ENCODE data around the gene HMGN1. TPM values are rescaled to one million over a fixed set of nuclear protein-coding genes. Genes with fewer than 3 reads are reported as not detected.

The HMGN1 gene
- total RNA-seq, 1 donor from 2014 or later, result 154 TPM

DNA sequence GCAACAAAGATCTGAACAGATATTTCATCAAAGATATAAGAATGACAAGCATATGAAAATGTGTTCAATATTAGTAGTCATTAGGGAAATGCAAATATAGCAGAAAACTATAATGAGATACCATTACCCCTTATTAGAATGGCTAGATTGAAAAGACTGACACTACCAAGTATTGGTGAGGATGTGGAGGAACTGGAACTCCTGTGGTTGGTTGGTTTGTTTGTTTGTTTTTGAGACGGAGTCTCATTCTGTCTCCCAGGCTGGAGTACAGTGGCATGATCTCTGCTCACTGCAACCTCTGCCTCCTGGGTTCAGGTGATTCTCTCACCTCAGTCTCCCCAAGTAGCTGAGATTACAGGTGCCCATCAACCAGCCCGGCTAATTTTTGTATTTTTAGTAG is 18.9 kb upstream of the HMGN1 start:
- DNase-seq, result no peak

DNA sequence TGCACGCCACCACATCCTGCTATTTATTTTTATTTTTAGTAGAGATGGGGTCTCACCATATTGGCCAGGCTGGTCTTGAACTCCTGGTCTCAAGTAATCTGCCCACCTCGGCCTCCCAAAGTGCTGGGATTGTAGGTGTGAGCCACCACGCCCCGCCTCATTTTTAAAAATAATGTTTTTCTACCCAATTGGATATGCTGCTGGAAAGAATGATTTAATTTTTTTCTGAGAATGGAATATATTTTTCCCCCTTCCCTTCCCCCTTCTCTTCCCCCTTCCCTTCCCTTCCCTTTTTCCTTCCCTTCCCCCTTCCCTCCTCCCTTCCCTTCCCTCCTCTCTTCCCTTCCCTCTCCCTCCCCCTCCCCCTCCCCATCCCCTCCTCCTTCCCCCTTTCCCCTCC is 17.7 kb upstream of the HMGN1 start:
- no peak for DNase-seq

DNA sequence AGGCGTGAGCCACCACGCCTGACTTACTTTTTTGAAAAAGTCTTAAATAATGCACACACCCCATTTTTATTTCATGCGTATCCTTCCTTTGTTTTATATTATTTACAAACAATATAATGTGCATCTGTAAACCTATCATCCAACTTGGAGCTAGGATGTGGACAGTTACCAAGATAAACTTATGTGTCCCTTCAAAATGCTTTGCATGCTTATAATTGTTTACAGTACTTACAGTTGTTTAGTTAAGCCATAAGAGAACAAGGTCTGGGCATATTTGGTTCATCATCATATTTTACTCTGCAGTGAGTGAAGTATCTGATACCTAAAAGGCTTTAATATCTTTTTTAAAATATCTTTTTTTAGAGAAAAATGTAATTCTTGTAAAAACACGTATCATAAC is 16.1 kb upstream of the HMGN1 start:
- no peak for DNase-seq

DNA sequence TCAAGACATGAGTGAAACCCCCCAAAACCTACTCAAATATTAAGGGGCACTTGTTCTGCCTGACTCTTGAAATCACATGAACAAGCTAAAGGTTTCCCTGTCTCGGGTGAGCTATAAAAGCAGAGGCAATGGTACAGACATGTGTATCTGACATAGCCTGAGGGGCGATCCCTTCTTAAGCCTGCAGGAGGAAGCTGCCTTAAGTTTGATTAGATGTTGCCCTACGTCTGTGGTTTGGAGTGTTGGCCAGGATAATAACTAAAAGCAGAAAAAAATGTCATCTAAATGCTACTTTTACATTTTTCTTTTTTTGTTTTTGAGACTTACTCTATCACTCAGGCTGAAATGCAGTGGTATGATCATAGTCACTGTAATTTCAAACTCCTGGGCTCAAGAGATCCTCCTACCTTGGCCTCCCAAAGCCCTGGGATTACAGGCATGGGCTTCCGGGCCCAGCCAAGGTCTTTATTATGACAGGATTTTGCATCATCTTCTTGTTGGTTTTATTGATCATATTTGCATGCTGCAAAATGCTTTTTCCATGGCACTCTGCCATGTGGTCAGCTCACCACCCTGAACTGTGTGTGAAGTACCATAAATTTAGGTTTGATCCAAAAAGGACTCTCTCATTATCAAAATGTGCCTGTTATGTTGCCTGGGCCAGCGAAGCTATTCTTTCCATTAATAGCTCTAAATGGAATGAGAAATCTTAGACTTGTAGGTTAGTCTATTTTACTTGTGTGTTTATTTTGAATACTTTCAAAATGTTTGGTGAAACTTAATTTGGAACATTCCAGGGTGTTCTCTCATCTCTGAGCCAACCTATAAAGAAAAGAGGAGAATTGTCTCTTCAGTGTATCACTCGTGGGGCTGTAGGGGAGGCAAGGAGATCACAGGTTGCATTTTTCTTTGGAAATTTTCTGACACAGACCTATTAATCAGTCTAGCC is 15.0 kb upstream of the HMGN1 start:
- no peak for DNase-seq

DNA sequence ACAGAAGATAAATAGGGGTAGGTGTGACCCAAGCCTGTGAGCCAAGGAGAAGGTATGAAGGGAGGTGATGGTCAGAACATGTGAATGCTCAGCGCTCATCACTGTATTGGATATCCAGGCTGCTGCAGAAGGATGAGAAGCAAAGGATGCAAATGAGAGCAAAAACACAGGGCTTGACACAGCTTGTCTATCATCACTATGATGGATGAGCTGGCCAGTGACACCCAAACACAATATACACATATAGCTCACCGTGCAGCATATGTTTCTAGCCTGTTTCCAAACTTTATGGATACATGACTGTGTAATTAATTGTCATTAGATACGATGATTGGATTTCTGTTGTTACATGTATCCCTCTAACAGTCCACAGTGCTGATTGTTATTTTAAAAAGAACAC is 13.8 kb upstream of the HMGN1 start:
- no peak for DNase-seq

DNA sequence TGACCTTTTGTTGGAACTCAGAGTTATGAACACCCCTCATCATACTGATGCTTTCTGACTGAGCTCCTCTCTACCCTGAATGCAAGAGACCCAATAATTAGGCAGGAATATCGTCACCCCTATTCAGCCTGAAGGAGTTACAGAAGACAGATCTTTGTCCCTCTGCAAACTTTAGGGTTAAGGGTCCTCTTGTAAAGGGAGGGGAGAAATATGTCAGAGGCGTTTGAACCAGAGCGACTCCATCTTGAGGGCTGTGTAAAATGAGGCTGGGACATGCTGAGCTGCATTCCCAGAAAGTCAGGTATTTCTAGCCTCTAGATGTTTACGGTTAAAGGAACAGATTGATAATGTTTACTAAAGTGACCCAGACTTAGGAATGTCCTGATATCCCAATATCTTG is 10.5 kb upstream of the HMGN1 start:
- DNase-seq, result no peak

DNA sequence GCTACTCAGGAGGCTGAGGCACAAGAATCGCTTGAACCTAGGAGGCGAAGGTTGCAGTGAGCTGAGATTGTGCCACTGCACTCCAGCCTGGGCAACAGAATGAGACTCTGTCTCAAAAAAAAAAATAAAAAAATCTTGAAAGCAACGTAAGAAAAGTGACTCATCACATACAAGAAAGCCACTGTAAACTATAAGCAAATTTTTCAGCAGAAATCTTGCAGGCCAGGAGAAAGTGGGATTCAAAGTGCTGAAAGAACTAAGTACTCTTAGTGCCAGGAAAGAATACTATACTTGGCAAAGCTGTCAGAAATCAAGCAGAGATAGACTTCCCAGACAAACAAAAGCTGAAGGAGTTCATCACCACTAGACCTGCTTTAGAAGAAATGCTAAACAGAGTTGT is 4.4 kb upstream of the HMGN1 start:
- no peak for DNase-seq

DNA sequence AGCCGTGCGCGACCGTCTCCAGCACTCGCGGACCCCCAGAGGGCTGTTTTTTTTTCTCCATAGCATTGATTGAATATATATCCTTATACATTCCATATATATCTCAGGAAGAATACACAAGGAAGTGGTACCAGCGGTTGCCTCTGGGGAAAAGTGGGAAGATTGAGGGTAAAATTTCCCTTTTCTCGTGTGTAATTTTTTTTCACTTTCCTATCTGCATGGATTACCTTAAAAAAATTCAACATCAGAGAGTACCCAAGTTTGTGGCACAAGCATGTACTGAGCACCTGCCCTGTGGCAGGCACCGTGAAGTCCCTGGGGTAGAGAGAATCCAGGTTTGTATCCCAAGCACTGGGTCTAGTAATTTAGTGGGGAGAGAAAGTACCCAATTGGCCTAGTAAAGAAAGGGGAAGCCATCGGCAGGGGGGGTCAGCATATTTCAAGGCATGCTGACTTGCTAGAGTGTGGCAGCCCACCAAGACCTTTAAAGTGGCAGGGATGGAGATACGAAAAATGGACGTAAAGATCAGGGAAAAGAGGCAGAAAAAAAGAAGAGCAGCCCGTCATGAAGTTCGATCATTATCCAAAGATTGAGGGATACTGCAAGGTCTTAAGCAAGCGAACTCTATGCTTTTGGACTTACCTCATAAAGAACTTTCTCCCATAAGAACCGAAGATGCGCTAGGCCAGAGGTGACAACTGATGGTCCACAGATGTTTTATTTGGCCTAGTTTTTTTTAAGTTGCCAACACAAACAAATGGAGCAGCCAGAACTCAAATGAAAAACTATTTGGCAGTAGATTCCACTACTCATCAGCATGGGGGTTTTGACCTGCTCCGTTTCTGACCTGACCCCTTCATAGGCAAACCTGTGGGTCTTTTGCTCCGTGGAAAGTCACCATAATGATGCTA is 1.5 kb upstream of the HMGN1 start:
- DNase-seq, result no peak

DNA sequence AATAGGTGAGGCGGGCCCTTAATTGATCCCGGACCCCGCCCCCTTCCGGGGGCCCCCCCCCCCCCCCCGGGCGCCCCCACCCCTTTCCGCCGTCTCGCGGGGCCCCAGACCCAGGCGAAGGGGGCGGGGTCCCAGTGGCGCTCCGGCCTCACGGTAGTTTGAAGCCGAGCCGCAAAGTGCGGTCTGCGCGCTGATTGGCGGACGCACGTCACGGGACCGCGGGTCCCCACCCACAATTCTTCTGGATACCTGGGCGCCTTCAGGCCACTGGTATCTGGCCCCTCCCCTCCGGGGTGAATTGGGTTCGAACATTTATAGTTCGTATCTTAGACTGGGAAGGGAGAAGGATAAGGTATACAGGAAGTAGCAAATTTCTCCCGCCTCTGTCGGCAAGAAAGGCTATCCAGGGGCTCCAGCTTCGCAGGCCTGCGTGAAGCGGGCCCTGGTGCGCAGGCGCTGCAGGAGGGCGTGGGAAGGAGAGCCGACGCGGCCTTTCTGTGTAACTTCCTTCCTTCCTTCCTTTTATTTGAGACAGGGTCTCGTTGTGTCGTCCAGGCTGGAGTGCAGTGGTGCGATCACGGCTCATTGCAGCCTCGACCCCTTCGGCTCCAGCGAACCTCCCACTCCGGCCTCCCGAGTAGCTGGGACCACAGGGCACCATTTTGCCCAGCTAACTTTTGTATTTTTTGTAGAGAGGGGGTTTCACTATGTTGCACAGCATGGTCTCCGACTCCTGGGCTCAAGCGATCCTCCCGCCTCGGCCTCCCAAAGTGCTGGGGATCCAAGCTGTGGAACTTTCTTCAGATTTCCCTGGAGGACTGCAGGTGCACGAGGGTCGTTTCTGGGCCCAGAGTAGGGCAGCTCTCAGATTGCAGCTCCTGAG is 564 bp upstream of the HMGN1 start:
- DNase-seq, result peak; percentile 95

DNA sequence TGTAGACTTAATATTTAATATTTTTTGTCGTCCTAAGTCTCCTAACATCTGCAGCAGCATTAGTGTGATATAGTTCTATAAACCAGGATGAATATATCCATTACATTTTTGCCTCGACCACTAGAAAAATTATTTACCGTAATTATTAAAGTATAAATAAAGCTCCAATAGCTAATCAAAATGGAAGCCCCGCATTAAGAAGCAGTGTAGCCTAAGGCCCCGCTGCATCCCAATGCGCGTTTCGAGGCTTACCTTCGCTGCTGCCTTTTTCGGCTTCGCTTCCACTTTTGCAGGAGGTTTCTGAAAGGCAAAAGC is 891 bp downstream of the HMGN1 start:
- DNase-seq, result no peak

DNA sequence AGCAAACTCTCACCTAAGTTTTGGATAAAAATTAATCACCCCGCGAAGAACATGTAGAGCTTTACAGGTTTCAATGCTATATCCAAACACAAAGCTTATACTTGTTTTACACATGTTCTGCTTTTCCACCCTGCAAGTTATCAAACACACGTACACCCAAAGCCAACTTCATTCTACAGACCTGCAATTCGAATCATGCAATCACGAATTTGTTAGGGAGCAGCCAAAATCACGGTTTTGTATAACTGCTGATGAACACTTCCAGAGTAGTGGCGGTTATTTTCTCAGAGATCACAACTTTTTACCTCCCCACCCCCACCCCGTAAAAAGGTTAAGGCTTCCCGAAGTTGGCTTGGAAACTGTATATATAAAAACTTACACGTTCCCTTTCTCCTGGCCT is 1.4 kb downstream of the HMGN1 start:
- no peak for DNase-seq

DNA sequence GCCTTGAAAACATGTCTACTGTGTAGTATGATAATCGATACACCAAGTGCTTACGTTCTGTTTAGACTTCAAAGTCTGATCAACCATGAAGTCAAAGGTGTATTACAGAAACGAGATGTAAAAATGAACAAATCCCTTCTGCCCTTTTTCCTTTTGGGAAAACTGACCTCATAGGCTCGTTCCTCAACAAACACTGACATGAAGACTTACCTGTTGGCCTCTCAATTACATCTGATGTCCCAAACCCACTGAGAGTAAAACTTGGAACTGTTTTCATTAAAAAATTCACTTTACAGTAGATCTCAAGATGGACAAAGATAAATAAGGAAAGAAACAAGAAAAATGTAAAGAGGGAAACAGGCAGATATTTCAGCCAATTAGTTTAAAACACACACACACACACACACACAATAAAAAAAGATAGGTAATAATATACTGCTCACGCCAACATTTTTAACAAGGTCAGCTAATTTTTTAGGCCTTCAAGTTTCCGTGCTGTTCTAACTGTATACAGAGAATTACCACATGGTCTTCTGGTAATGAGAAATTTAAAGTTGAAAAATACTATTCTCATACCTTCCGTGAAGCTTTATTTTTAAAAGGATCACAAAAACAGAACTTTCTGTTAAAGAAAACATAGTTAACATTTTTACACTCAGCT is 2.1 kb downstream of the HMGN1 start:
- DNase-seq, result no peak

DNA sequence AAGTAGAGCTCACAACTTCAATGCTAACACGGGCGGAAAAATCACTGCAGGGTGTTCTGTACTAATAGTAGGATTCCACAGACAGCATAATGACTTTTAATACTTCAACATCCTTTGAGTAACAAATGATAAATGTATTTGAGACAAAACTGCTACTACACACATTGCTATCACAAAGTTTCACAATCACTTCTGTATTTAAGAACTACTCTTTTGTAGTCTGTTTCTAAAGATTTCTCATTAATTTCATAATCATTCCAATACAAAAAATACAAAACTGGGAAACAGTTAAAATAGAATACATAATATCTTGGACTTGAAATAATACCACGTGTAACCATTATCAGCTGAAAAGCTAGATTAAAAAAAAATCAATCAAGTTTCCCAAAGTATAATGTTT is 2.7 kb downstream of the HMGN1 start:
- no peak for DNase-seq

DNA sequence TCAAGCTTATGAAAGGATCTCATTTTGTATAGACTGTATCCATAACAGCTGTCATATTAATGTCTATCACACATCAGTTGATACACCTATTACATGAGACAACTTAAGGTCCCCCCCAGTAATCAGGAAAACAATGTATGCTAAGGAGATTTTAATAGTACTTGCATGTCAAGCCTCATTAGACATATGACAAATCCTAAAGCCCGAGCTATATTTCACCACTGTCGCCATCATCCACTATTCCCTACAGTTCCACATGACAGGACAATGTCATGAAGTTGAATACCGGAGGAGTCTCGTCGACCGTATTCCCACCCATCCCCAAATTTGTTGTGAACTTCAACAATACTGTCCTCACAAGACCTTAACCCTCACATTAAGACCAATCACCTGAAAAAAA is 3.4 kb downstream of the HMGN1 start:
- no peak for DNase-seq

DNA sequence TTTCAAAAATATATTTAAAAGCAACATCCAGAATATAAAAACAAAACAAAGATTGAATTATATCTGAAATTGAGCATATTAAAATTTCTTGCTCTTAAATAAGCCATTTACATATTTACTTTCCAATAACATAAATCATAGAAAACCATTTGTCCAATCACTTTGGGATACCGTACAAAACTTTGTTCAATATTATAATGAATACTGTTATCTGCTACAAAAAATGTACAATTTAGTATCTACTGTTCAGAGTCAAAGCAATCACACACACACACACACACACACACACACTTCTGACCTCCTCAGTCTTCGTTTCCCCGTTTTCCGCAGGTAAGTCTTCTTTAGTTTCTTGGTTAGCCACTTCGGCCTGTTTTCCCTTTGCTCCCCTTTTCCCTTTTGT is 4.0 kb downstream of the HMGN1 start:
- no peak for DNase-seq

DNA sequence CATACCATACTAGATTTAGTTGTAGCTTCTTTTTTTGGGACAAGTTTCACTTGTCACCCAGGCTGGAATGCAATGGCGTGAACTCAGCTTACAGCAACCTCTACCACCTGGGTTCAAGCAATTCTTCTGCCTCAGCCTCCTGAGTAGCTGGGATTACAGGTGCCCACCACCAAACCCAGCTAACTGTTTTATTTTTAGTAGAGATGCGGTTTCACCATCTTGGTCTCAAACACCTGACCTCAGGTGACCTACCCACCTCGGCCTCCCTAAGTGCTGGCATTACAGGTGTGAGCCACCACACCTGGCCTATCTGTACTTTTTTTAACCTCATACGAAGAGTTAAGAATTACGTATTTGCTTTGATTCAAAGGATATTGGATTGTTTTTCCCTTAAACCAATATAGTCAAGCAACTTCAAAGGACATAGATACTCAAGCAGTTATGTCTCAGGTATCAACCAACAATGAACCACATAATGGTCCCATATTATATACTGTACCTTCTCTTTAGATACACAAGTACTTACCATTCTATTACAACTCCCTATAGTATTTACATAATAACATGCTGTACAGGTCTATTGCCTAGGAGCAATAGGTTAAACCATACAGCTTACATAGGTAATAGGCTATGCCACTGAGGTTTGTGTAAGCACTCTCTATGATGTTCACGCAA is 7.5 kb downstream of the HMGN1 start:
- DNase-seq, result no peak

DNA sequence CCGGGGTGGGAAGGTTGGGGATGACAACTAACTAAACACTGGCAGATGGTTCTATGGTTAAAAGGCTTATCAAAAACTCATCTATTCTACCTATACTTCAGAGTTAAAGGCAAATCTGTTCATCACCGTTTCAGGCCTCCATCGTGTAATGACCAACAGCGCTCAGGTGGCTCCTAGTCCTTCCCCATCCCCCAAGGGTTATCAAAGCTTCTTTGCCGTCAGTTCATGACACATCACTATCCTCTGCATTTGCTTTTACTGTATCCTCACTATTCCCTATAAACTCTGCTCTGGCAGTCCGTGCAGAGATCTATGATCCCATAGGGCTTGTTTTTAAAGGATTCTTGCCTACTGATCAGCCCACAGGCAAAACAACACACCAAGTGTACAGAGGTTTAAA is 8.2 kb downstream of the HMGN1 start:
- DNase-seq, result no peak

DNA sequence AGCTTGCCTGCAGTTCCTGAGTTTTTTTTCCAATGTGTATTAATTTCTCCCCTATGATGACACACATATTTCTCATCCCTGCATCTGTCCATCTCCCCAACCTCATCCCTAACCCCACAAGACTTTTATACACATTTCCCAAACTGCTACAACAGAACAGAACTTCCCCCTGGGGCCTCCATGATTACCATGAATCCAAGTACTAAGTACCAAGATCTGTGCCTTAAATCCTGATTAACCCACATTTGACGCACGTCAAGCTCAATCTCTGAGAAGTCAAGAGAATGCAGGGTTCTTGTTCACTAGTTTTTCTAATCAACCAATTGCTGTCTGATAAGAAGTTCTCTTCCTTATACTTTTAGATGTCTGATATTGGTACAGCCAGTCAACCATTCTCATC is 9.7 kb downstream of the HMGN1 start:
- no peak for DNase-seq

DNA sequence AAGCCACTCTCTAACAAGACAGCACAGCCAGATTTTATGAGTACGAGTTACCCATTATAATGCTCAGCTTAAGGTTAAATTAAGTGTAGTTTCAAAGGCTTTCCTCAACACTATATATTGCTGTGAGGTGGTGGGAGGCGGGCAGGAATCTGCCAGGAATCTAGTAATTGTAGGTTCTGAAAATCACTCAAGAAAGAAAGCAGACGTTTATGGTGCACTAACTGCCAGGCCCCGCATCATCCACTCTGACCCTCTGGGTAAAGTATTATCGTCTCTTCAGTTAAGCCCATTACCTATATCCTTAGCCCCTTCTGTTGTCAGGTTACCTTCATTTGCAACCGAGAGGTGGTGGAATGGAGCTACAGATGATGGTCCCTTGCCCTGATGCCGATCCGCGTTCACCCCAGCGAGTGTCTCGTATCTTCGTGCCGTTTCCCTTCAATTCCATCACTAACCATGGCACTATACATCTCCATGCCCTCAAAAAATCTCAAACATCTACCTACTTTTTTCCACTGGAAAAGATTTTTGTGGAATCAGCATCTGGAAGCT is 12.4 kb downstream of the HMGN1 start:
- no peak for DNase-seq

DNA sequence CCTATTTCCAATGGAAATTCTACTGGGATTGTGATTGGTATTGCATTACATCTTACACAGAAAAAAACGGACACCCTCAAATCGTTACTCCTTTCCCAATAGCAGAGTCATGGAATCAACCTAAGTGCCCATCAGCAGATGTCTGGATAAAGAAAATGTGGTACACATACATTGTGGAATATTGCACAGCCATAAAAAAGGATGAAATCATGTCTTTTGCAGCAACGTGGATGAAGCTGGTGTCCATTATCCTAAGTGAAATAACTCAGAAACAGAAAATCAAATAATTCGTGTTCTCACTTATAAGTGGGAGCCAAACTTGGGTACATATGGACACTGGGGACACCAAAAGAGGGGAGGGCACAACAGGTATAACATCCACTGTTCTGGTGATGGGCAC is 14.3 kb downstream of the HMGN1 start:
- DNase-seq, result no peak

DNA sequence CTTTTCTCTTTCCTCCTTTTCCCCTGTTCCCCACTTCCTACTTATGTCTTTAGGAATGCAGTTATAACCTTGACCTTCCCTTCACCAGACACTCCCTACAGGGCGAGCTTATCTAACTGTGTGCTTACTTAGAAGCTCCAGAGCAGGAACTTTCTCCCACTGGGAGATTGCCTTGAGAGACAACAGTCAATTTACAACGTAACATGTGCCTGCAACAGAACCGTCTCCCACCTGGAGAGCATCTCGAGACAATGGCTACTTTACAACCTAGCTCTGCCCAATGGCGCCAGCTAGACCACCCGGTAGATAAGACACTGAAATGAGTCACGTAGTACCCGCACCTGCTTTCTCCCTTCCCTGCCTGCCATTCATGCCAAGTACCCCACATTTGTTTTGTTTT is 16.7 kb downstream of the HMGN1 start:
- DNase-seq, result no peak

Data from skin of body (tissue), 2 donors.